K562 (cell line): ENCODE measurements around the gene CDK11B. TPM values are rescaled to one million over a fixed set of nuclear protein-coding genes. Genes with fewer than 3 reads are reported as not detected.

ENCODE experiments used
- CXXC5 ChIP-seq: fragments of 250-450 bp; sonication (Bioruptor Pico); IDR thresholded peaks from 2 replicates; pipeline ENCODE4 v1.8.0; 2022; ENCODE audit warnings: inconsistent platforms, mild to moderate bottlenecking, moderate library complexity
- DMBX1 ChIP-seq: fragments of 250-450 bp; sonication (Bioruptor Pico); IDR thresholded peaks from 2 replicates; pipeline ENCODE4 v1.8.0; 2022; ENCODE audit warnings: inconsistent platforms, mild to moderate bottlenecking, moderate library complexity, borderline replicate concordance
- GTF2B ChIP-seq: IDR thresholded peaks from 2 replicates; pipeline ENCODE4 v1.6.1; 2011; ENCODE audit not compliant: insufficient read length; ENCODE audit errors: extremely low read depth
- ILF3 ChIP-seq: fragments of 450-650 bp; IDR thresholded peaks from 2 replicates; pipeline ENCODE4 v1.6.1; 2018; ENCODE audit warnings: antibody characterized with exemption, mild to moderate bottlenecking, moderate library complexity, borderline replicate concordance
- MITF ChIP-seq: IDR thresholded peaks from 2 replicates; pipeline ENCODE4 v1.6.1; 2014; ENCODE audit warnings: antibody characterized with exemption
- MXI1 ChIP-seq: IDR thresholded peaks from 2 replicates; pipeline ENCODE4 v1.6.1; 2011; ENCODE audit warnings: low read depth, mild to moderate bottlenecking, improper control_type of control experiment, low read length
- POLR2AphosphoS2 ChIP-seq: IDR thresholded peaks from 2 replicates; pipeline ENCODE4 v1.6.1; 2012; ENCODE audit warnings: low read length, improper control_type of control experiment
- SP1 ChIP-seq: sonication (generic); formaldehyde crosslinking; IDR thresholded peaks from 2 replicates; pipeline ENCODE4 v1.8.1; 2022; ENCODE audit warnings: mild to moderate bottlenecking, missing genetic modification reagents
- ZEB2 ChIP-seq: fragments of 450-650 bp; IDR thresholded peaks from 2 replicates; pipeline ENCODE4 v1.6.1; 2016
- ZKSCAN1 ChIP-seq: fragments of 150-350 bp; IDR thresholded peaks from 2 replicates; pipeline ENCODE4 v1.6.1; 2016; ENCODE audit warnings: low read depth, low read length
- ZNF134 ChIP-seq: fragments of 250-450 bp; sonication (Bioruptor Pico); conservative IDR thresholded peaks from 2 replicates; pipeline ENCODE4 v1.4.0; 2020
- ZNF518B ChIP-seq: fragments of 250-450 bp; sonication (Bioruptor Pico); IDR thresholded peaks from 2 replicates; pipeline ENCODE4 v1.5.0; 2021; ENCODE audit warnings: mild to moderate bottlenecking, moderate library complexity
- ZNF77 ChIP-seq: fragments of 250-450 bp; sonication (Bioruptor Pico); IDR thresholded peaks from 2 replicates; pipeline ENCODE4 v1.5.0; 2020
- polyA plus RNA-seq, 8 experiments: library from polyadenylated mRNA; depleted of rRNA in 4 of 8; stranded (reverse) in 5 of 8; unstranded in 3 of 8; fragments of >200 nt; fragmentation: Nextera tagmentation in 2 of 8; fragmentation: Illumina TruSeq in 1 of 8; extraction: Ambion mirVana in 2 of 8; extraction: Trizol in 1 of 8; gene quantifications; 2 replicates each; pipeline versions ENCODE4 v1.2.1 to v1.2.3, GENCODE V29; 2011 to 2014; ENCODE audit warnings: inconsistent platforms in 1 of 8, missing spikeins in 1 of 8
- total RNA-seq, 7 experiments: library from RNA; depleted of rRNA in 6 of 7; stranded (reverse); fragments of >200 nt in 6 of 7; fragmentation: Illumina TruSeq in 2 of 7; extraction: Trizol in 2 of 7; gene quantifications; 2 replicates each; pipeline versions ENCODE4 v1.2.1 to v1.2.3, GENCODE V29; 2011 to 2021; ENCODE audit warnings: low replicate concordance in 1 of 7
- TF ChIP-seq, protein P1 (sequence below): IDR thresholded peaks from 3 replicates; pipeline ENCODE4 v1.6.1; 2011; ENCODE audit warnings: borderline replicate concordance, mild to moderate bottlenecking, moderate library complexity; ENCODE audit not compliant: insufficient read length; ENCODE audit errors: extremely low read depth
- TF ChIP-seq, protein P2 (sequence below): fragments of 450-650 bp; formaldehyde crosslinking; IDR thresholded peaks from 2 replicates; pipeline ENCODE4 v1.4.0; 2020; ENCODE audit warnings: mild to moderate bottlenecking, mixed read lengths
- TF ChIP-seq, protein P3 (sequence below): sonication (generic); formaldehyde crosslinking; IDR thresholded peaks from 2 replicates; pipeline ENCODE4 v1.9.0; 2022; ENCODE audit warnings: mild to moderate bottlenecking, missing genetic modification reagents

CDK11B gene
- total and polyA plus RNA-seq, 9 of the 15 experiments (the other 6 are each of a cell fraction or from before 2014, with no cell fraction given): 2.8 to 52.2 (median 19.5) TPM

DNA sequence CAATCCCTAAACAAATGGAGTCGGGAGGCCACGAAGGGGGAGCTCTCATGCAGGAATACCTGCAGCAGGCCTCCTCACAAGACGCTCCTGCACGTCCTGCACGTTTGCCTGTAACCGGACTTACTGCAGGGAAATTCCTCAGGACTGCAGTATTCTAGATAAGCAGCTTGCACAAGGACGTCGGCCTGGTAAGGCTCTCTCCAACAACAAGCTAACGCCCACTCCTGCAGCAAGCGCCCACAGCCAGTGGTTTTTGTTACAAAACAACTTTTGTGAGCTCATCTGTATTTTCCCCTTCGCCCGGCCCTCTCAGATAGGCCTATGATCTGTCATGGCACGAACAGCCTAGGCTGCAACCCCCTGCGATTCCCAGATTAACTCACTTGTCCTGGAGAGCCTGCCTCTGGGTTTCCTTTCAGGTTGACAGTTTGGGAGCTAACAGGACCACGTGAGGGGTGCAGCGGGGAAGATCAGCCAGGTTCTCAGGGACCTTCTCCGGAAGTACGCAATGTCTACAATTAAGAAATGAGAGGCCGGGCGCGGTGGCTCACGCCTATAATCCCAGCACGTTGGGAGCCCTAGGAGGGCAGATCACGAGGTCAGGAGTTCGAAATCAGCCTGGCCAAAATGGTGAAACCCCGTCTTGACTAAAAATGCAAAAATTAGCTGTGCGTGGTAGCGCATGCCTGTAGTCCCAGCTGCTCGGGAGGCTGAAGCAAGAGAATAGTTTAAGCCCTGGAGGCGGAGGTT, 44.4 kb downstream of the CDK11B start (continued):
- TF ChIP-seq, protein P1, sequence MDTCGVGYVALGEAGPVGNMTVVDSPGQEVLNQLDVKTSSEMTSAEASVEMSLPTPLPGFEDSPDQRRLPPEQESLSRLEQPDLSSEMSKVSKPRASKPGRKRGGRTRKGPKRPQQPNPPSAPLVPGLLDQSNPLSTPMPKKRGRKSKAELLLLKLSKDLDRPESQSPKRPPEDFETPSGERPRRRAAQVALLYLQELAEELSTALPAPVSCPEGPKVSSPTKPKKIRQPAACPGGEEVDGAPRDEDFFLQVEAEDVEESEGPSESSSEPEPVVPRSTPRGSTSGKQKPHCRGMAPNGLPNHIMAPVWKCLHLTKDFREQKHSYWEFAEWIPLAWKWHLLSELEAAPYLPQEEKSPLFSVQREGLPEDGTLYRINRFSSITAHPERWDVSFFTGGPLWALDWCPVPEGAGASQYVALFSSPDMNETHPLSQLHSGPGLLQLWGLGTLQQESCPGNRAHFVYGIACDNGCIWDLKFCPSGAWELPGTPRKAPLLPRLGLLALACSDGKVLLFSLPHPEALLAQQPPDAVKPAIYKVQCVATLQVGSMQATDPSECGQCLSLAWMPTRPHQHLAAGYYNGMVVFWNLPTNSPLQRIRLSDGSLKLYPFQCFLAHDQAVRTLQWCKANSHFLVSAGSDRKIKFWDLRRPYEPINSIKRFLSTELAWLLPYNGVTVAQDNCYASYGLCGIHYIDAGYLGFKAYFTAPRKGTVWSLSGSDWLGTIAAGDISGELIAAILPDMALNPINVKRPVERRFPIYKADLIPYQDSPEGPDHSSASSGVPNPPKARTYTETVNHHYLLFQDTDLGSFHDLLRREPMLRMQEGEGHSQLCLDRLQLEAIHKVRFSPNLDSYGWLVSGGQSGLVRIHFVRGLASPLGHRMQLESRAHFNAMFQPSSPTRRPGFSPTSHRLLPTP: peak; percentile 26
- TF ChIP-seq SP1 (peak; percentile 60; the same call in 1 of the 2 replicates), MXI1 (peak; percentile 61), ZNF77 (no peak), GTF2B (no peak), ZKSCAN1 (0 out of 2 replicates have a peak, but pooled peaks have one; percentile 13), ZEB2 (no peak), ILF3 (no peak), POLR2AphosphoS2 (no peak), ZNF518B (CRISPR knock-in tag) (no peak), DMBX1 (no peak), ZNF134 (no peak), MITF (peak; percentile 13; the same call in 1 of the 2 replicates), CXXC5 (no peak; the same call in 1 of the 2 replicates)
- TF ChIP-seq, protein P2, sequence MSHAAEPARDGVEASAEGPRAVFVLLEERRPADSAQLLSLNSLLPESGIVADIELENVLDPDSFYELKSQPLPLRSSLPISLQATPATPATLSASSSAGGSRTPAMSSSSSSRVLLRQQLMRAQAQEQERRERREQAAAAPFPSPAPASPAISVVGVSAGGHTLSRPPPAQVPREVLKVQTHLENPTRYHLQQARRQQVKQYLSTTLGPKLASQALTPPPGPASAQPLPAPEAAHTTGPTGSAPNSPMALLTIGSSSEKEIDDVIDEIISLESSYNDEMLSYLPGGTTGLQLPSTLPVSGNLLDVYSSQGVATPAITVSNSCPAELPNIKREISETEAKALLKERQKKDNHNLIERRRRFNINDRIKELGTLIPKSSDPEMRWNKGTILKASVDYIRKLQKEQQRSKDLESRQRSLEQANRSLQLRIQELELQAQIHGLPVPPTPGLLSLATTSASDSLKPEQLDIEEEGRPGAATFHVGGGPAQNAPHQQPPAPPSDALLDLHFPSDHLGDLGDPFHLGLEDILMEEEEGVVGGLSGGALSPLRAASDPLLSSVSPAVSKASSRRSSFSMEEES (CRISPR knock-in tag): peak; percentile 56
- TF ChIP-seq, protein P3, sequence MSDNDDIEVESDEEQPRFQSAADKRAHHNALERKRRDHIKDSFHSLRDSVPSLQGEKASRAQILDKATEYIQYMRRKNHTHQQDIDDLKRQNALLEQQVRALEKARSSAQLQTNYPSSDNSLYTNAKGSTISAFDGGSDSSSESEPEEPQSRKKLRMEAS (CRISPR knock-in tag): peak; percentile 71
